GM12874 (cell line): ENCODE data around the gene TMEM198.

Experiments
- CTCF ChIP-seq: IDR thresholded peaks from 2 replicates; pipeline ENCODE4 v1.5.1; 2011; ENCODE audit warnings: low read depth, mild to moderate bottlenecking, control low read depth, low read length, moderate library complexity; ENCODE audit not compliant: insufficient read depth

TMEM198 gene

GRCh38 chr2:219551441-219552381 lies 7.9 kb downstream of the TMEM198 start:
- no peak for TF ChIP-seq CTCF

- TF ChIP-seq CTCF, result no peak
These were observed 8.7 kb downstream of the TMEM198 start for GRCh38 chr2:219552382-219553167.

- no peak for TF ChIP-seq CTCF
These were observed 9.3 kb downstream of the TMEM198 start for GRCh38 chr2:219553168-219553417.

- TF ChIP-seq CTCF, result no peak
These were observed 9.7 kb downstream of the TMEM198 start for GRCh38 chr2:219553463-219553963.

- TF ChIP-seq CTCF, result no peak
These were observed 10.5 kb downstream of the TMEM198 start for GRCh38 chr2:219554350-219554749.

GRCh38 chr2:219555956-219556355 lies 12.1 kb downstream of the TMEM198 start:
- TF ChIP-seq CTCF, result no peak

- TF ChIP-seq CTCF, result no peak
These were observed 12.6 kb downstream of the TMEM198 start for GRCh38 chr2:219556413-219556812.
